DLD1 (cell line): ENCODE results near the gene PPP2R5C.

Experiments used
- in situ Hi-C: cut with HindIII; loops from 2 replicates; pipeline ENCODE4 v1.10.0; 2017; ENCODE audit warnings: low sequenced_read_pairs

The PPP2R5C gene

DNA sequence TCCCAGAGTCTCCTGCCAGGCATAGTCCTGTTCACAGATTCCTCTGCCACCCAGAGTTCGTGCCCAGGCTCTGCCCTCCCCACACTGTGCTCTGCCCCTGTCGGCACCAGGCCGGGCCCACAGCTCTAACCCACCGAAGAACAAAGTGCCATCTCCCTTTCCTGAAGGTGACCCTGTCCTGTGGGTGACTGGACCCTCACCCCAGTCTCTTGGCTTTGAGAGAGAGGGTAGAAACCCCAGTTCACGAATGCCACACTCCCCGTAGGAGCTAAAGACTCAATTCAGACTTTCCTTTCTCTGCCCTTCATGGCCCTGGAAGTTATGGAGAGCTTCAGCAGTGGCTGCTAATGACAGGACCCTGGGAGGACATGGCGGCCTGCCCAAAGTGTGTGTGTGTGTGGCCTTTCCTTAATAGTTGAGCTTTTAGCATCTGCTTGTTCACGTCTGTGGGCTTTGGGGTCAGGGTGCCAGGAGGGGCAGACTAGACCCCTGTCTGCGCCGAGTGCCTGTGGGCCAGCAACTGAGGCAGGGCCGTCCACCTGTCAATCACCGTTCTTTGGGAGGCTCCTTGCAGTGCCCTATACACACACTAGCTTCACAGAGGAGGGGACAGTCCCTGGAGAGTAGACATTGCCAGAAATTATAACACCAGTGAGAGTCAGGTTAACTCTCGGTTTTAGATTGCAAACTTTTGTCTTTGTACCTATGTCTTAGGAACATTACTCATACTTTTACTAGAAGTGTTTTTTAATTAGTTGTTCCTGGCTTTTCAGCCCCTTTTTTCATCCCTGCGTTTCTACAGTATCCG lies 118.2 kb downstream of the PPP2R5C start:
- in situ Hi-C loops, result no loop called here

- in situ Hi-C loops, result no loop called here
Observed at GRCh38 chr14:101881426-101881825, 119.9 kb downstream of the PPP2R5C start.

DNA sequence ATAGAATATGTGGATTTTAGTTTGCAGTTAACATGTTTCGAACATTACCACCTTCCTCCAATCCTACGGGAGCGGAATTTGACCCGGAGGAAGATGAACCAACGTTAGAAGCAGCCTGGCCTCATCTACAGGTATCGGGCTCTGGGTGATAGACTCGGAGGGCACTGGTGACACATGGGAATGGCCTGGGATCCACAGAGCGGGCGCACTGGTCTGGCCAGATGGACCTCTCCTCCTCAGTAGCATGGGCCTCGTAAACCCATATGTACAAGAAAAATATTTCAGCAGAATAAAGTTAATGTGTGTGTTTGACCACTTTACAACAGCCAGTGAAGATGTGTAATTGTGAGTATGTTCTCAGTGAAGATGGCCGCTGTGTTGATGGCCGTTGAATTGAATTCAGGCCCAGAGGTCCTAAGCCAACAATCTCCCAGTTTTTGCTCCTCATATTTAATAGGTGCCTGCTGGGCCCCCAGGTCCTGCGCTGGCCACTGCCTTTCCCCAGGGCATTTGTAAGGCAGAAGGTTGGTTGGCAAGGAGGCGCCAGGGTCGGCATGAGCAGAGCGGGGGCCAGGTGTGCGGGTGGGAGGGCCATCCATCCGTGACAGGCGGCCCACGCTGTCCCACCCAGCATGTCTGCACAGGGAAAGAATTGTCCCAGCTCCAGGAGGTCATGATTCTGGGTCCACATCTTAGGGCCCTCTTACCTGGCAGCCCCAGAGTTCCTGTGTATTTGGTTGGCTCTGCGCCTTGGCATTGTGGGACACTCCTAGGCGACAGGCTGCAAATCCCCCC lies 120.8 kb downstream of the PPP2R5C start:
- in situ Hi-C loops, result no loop called here

DNA sequence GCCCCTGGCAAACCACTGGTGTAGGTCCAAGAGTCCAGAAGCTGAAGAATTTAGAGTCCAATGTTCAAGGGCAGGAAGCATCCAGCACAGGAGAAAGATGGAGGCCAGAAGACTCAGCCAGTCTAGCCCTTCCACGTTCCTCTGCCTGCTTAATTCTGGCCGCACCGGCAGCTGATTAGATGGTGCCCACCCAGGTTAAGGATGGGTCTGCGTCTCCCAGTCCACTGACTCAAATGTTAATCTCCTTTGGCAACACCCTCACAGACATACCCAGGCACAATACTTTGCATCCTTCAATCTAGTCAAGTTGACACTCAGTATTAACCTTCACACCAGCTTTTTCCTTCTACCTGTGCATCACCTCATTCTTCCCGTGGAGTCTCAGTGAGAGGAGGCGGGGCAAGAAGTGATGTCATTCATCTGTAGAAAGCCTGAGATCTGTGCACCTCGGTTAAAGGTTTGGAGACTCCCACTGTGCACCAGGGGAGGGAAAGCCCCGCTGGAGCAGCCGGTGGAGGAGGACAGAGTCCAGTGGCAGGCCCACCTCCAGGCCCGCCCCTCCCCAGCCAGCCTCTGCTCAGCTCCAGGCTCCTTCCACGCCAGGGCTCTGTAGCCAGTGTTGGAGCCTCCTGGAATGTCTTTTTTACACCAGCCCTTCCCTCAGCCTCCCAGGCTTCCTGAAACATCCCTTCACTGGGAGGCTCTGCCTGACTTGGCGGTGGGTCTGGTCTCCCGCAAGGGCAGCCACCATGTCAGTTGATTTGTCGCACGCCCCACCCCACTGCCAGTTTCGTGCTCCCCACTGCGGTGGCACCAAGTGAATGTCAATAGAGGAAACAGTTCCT lies 122.8 kb downstream of the PPP2R5C start:
- in situ Hi-C loops, result no loop called here

GRCh38 chr14:101884934-101885576 lies 123.5 kb downstream of the PPP2R5C start:
- in situ Hi-C loops, result no loop called here

DNA sequence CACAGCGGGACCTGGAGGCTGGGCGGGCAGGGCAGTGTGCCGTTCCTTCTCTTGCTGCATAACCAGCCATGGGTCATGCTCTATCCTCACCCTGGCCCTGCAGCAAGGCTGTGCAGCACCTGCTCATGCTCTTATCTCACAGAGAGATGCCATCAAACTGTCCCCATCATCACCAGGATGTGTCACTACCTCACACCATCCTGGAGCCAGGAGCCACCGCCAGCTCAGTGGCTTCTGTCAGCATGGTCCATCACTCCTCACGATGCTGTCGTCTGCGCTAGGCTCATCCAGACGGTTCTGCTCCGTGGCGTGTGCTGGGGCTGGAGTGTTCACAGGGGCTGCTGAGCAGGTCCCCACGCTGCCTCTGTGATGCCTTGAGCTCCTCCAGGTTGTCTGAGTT lies 125.7 kb downstream of the PPP2R5C start:
- in situ Hi-C loops, result no loop called here

GRCh38 chr14:101888182-101888581 lies 126.7 kb downstream of the PPP2R5C start:
- in situ Hi-C loops, result no loop called here

- in situ Hi-C loops, result no loop called here
Observed at GRCh38 chr14:101889366-101889765, 127.9 kb downstream of the PPP2R5C start.

- in situ Hi-C loops, result no loop called here
Observed at GRCh38 chr14:101889898-101890297, 128.4 kb downstream of the PPP2R5C start.

DNA sequence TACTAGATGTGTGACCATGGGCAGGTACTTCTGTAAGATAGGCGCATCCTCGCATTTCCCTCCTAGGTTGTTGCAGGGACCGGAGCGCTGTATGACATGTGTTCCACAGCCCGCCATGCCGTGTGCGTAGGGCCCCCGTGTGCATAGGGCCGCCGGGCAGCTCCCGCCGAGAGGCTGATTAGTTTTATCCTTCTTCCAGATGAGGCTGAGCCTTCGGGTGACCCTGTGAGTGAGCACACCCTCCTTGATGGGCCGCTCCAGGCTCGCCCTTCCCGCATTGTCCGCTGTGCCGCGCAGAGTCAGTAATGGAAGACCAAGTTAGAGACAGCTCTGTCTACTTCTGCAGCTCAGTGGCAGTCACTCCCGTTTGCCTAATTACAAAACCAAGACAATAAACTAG lies 130.0 kb downstream of the PPP2R5C start:
- in situ Hi-C loops, result no loop called here

DNA sequence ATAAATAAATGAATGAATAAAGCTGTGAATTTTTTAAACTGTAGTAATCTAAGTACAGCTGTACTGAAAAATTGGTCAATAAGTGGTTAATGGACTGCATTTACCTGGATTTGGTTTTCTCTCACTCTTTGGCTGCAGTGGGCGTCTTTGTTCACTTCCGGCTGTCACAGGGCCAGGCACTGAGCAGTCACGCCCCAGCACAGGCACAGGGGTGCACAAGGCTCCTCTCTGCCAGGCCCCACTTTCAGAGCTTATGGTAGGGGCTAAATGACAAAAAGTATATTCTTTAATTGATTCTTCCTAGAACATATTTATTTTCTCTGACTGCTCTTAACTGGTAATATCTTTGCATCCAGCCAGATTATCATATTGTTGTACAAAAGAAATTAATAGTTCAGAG lies 132.2 kb downstream of the PPP2R5C start:
- in situ Hi-C loops, result no loop called here

DNA sequence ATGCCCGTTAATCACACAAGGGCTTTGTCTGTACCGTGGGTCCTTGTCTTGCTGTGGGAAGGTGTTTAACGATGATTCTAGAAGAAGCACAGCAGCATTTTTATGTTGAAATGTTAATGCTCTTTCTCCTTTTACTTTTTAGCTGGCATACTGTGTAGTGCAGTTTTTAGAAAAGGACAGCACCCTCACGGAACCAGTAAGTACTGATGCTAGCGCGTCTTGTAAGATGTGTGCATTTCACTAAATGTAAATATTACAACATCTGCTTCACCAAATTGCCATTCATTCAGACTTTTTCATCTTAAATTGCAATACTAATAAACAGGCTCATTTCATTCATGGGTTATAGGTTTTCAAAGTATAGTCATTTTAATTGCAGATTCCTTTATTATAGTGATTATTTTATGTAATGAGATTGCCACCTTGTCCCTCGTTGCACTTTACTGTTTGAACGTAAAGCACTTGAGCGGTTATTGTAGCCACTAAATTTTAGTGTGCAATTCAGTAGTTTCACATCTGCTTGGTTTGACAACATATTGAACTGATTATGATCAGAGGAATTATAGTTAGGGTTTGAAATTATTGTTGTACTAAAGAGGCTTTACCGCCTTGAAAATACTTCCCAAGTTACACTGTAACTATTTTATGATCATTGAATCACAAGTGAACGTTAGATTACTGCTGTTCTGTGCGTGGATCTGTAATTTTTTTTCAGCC lies 133.0 kb downstream of the PPP2R5C start:
- in situ Hi-C loops, result no loop called here

DNA sequence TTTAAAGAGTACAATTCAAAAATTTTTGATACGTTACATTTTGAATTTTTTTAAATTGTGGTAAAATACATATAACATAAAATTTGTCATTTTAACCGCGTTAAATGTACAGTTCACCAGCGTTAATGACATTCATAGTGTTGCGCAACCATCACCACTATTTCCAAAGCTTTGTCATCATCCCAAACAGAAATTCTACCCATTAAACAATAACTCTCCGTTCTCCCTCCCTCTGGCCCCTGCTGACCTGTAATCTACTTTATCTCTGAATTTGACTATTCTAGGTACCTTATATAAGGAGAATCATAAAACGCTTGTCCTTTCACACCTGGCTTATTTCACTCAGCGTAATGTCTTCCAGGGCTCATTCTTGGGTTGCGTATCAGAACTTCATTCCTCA lies 133.7 kb downstream of the PPP2R5C start:
- in situ Hi-C loops, result no loop called here

DNA sequence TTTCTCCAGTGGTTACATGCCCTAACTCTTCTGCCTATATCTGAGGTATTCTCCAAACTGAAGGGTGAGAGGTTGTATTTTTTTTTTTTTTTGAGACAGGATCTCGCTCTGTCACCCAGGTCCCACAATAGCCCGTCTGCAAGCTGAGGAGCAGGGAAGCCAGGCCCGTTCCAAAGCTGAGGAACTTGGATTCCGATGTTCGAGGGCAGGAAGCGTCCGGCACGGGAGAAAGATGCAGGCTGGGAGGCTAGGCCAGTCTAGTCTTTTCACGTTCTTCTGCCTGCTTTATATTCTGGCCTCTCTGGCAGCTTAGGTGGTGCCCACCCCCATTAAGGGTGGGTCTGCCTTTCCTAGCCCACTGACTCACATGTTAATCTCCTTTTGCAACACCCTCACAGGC lies 135.8 kb downstream of the PPP2R5C start:
- in situ Hi-C loops, result no loop called here

GRCh38 chr14:101898416-101898815 lies 136.9 kb downstream of the PPP2R5C start:
- in situ Hi-C loops, result no loop called here

- in situ Hi-C loops, result no loop called here
Observed at GRCh38 chr14:101899263-101899662, 137.8 kb downstream of the PPP2R5C start.

DNA sequence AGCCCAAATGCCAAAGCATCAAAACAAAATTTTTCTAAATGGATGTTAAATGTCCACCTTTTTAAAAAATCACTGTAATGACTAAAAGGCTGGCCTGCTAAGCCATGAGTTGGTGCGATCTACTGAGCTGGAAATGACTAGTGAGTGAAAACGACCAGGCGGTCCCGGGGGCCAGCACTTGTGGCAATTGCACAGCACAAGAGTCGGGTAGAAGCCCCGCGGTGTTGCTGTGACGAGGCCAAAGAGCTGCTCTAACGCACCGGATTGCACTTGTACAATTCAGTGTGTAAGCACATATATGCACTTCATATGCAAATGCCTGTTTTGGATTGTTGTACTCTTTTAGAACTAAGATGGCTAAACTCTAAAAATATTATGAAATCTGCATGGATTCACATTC lies 138.7 kb downstream of the PPP2R5C start:
- in situ Hi-C loops, result no loop called here

- in situ Hi-C loops, result no loop called here
Observed at GRCh38 chr14:101903111-101903561, 141.6 kb downstream of the PPP2R5C start.

GRCh38 chr14:101905614-101906013 lies 144.1 kb downstream of the PPP2R5C start:
- in situ Hi-C loops, result no loop called here

- in situ Hi-C loops, result no loop called here
Observed at GRCh38 chr14:101906645-101907044, 145.1 kb downstream of the PPP2R5C start.
